Loucy (cell line): ENCODE measurements around the gene ZC2HC1B.

Experiments
- EZH2phosphoT487 ChIP-seq: fragments of 200-600 bp; IDR thresholded peaks from 2 replicates; pipeline ENCODE4 v1.6.1; 2018; ENCODE audit warnings: antibody characterized with exemption, mild to moderate bottlenecking, moderate library complexity, borderline replicate concordance
- TF ChIP-seq, protein P1 (sequence below): fragments of 200-600 bp; sonication (generic); conservative IDR thresholded peaks from 2 replicates; pipeline ENCODE4 v1.5.1; 2014; ENCODE audit warnings: mild to moderate bottlenecking, antibody characterized with exemption, low read length

GRCh38 chr6:143958839-143959399 is 94.6 kb downstream of the ZC2HC1B start:
- TF ChIP-seq, protein P1, sequence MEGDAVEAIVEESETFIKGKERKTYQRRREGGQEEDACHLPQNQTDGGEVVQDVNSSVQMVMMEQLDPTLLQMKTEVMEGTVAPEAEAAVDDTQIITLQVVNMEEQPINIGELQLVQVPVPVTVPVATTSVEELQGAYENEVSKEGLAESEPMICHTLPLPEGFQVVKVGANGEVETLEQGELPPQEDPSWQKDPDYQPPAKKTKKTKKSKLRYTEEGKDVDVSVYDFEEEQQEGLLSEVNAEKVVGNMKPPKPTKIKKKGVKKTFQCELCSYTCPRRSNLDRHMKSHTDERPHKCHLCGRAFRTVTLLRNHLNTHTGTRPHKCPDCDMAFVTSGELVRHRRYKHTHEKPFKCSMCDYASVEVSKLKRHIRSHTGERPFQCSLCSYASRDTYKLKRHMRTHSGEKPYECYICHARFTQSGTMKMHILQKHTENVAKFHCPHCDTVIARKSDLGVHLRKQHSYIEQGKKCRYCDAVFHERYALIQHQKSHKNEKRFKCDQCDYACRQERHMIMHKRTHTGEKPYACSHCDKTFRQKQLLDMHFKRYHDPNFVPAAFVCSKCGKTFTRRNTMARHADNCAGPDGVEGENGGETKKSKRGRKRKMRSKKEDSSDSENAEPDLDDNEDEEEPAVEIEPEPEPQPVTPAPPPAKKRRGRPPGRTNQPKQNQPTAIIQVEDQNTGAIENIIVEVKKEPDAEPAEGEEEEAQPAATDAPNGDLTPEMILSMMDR, result no peak
- TF ChIP-seq EZH2phosphoT487, result no peak
